Natural killer cell (primary cell): ENCODE results near the gene STRBP. TPM values are rescaled to one million over a fixed set of nuclear protein-coding genes. Genes with fewer than 3 reads are reported as not detected.
"Not testable (repeated sequence)": the region's sequence is repeated elsewhere in the genome, so short reads cannot be mapped to it uniquely, and the experiment has no call there.

Experiments used
- ATAC-seq, 3 donors: fragments of 150-1000 bp in 2 of 3; fragments of 200-7000 bp in 1 of 3; cut with Tn5 transposase; 1 replicate in 1 of 3; 2 replicates in 2 of 3; pipeline ENCODE4 v1.10.0; 2021; ENCODE audit warnings: mild to moderate bottlenecking in 2 of 3, moderate library complexity in 2 of 3
- DNase-seq, 2 donors: peaks; one replicate each; pipeline versions ENCODE4 v3.0.0 to v3.0.0-alpha.2; 2013 to 2021; ENCODE audit warnings: mixed read lengths in 1 of 2
- H3K27ac ChIP-seq: one replicate; pipeline ENCODE4 v1.5.1; 2013; ENCODE audit warnings: mild to moderate bottlenecking, low read length
- H3K27me3 ChIP-seq: one replicate; pipeline ENCODE4 v1.6.1; 2013; ENCODE audit warnings: low read length; ENCODE audit not compliant: control insufficient read depth, insufficient read depth
- H3K36me3 ChIP-seq: one replicate; pipeline ENCODE4 v1.6.1; 2013; ENCODE audit warnings: low read length; ENCODE audit not compliant: control insufficient read depth, insufficient read depth
- H3K4me1 ChIP-seq: one replicate; pipeline ENCODE4 v1.6.1; 2013; ENCODE audit warnings: low read length; ENCODE audit not compliant: control insufficient read depth, insufficient read depth
- H3K4me3 ChIP-seq: one replicate; pipeline ENCODE4 v1.5.1; 2013; ENCODE audit warnings: low read length
- H3K9me3 ChIP-seq: one replicate; pipeline ENCODE4 v1.6.1; 2013; ENCODE audit warnings: low read length; ENCODE audit not compliant: control insufficient read depth, insufficient read depth
- H3K27ac Mint-ChIP-seq, 2 donors: one replicate each; pipeline ENCODE4 v1.8.0; 2022; ENCODE audit warnings: mild to moderate bottlenecking in 2 of 2, mixed read lengths in 2 of 2, moderate library complexity in 1 of 2
- H3K27me3 Mint-ChIP-seq, 2 donors: one replicate each; pipeline ENCODE4 v1.8.0; 2022; ENCODE audit warnings: low read depth in 2 of 2, mixed read lengths in 2 of 2
- H3K36me3 Mint-ChIP-seq: one replicate; pipeline ENCODE4 v1.8.0; 2022; ENCODE audit warnings: mixed read lengths
- H3K4me1 Mint-ChIP-seq, 2 donors: one replicate each; pipeline ENCODE4 v1.8.0; 2022; ENCODE audit warnings: mixed read lengths in 2 of 2
- H3K4me3 Mint-ChIP-seq: one replicate; pipeline ENCODE4 v1.8.0; 2022; ENCODE audit warnings: mild to moderate bottlenecking, moderate library complexity, mixed read lengths
- H3K9me3 Mint-ChIP-seq, 2 donors: one replicate each; pipeline ENCODE4 v1.8.0; 2022; ENCODE audit warnings: mixed read lengths in 2 of 2
- WGBS: methylation state at CpG from one replicate; pipeline ENCODE4 v1.1.7; 2013; ENCODE audit warnings: missing lambda C conversion rate; ENCODE audit not compliant: insufficient coverage; 5-methylcytosine and 5-hydroxymethylcytosine counted together
- intact Hi-C: fragments of 100-400 bp; cut with micrococcal nuclease; formaldehyde crosslinking; loops from one replicate; pipeline ENCODE4 v1.14.2; 2022
- total RNA-seq, 4 donors: library from RNA; stranded (reverse); fragments of 120-200 nt in 1 of 4; gene quantifications; one replicate each; pipeline versions ENCODE4 v1.2.3 to v1.2.4, GENCODE V29; 2013 to 2022
- TF ChIP-seq, protein P1 (sequence below): fragments of 200-600 bp; IDR thresholded peaks from one replicate; pipeline ENCODE4 v1.8.0; 2022; ENCODE audit warnings: antibody characterized with exemption

The STRBP gene
- total RNA-seq, 3 donors from 2014 or later (not counting 1 experiment from before 2014, with no cell fraction given) = 6.0 to 8.3 (median 7.9) TPM

- H3K4me1 Mint-ChIP-seq = no peaks in the 10 kb centered on the region
- H3K9me3 Mint-ChIP-seq = no peaks in the 10 kb centered on the region
- no peaks in the 10 kb centered on the region for H3K36me3 Mint-ChIP-seq
- H3K4me1 ChIP-seq = no peaks in the 10 kb centered on the region
- H3K4me3 Mint-ChIP-seq = no peak overlapping the region
- WGBS = 91% methylated on average over 5 of the region's 5 CpGs
- H3K9me3 ChIP-seq = no peaks in the 10 kb centered on the region
- H3K27me3 ChIP-seq = no peaks in the 10 kb centered on the region
- H3K36me3 ChIP-seq = no peaks in the 10 kb centered on the region
- no peak overlapping the region for H3K27ac ChIP-seq
- H3K27ac Mint-ChIP-seq = no peak overlapping the region
- ATAC-seq = no peak
- intact Hi-C loops = no loop called here
- DNase-seq = no peak
- H3K27me3 Mint-ChIP-seq = peaks cover 7% of the 10 kb centered on the region in 2 donors
- no peak overlapping the region for H3K4me3 ChIP-seq
- TF ChIP-seq, protein P1, sequence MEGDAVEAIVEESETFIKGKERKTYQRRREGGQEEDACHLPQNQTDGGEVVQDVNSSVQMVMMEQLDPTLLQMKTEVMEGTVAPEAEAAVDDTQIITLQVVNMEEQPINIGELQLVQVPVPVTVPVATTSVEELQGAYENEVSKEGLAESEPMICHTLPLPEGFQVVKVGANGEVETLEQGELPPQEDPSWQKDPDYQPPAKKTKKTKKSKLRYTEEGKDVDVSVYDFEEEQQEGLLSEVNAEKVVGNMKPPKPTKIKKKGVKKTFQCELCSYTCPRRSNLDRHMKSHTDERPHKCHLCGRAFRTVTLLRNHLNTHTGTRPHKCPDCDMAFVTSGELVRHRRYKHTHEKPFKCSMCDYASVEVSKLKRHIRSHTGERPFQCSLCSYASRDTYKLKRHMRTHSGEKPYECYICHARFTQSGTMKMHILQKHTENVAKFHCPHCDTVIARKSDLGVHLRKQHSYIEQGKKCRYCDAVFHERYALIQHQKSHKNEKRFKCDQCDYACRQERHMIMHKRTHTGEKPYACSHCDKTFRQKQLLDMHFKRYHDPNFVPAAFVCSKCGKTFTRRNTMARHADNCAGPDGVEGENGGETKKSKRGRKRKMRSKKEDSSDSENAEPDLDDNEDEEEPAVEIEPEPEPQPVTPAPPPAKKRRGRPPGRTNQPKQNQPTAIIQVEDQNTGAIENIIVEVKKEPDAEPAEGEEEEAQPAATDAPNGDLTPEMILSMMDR = no peak
Observed at GRCh38 chr9:123283048-123283408, 14.6 kb upstream of the STRBP start.

- Mint-ChIP-seq H3K4me3 (no peak overlapping the region), H3K9me3 (no peaks in the 10 kb centered on the region), H3K36me3 (no peaks in the 10 kb centered on the region), H3K4me1 (no peaks in the 10 kb centered on the region), H3K27me3 (peaks cover 7% of the 10 kb centered on the region in 2 donors), H3K27ac (no peak overlapping the region)
- TF ChIP-seq, protein P1 = no peak
- WGBS = 61% methylated on average over 8 of the region's 10 CpGs
- Histone ChIP-seq H3K27me3 (no peaks in the 10 kb centered on the region), H3K36me3 (no peaks in the 10 kb centered on the region), H3K4me1 (no peaks in the 10 kb centered on the region), H3K4me3 (no peak overlapping the region), H3K9me3 (no peaks in the 10 kb centered on the region), H3K27ac (no peak overlapping the region)
- intact Hi-C loops = no loop called here
- DNase-seq (no peak), ATAC-seq (no peak)
Observed at GRCh38 chr9:123282362-123283047, 14.1 kb upstream of the STRBP start.

DNA sequence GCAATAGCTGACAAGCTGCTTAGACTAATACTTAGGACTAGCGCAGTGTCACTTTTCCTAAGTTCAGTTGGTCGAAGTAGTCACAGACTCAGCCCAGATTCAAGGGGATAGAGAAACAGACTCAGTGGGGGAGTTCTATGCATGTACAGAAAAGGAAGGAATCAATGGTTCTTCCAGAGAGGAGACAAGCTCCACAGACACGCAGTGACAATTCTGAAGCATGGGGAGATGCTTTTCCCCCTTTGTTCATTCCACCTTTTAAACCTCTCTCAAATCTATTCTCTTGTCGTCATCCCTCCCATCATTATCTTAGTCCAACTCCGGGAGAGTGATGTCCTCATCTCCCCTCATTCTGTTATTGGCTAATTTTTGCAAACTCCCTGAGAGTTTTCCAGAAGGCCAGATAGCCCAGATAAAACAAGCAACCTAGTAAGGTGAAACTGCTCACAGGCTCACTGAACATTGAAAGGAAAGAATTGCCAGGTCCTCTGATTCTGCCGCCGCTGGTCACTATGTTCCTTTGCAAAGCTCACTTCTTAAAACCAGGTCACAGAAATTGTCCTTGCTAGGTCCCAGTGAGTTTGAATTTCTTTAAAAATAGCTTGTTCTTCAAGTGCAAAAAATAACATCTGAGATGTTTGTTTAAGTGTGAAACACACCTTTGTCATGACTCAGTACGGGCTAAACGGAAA lies 13.4 kb upstream of the STRBP start:
- no peaks in the 10 kb centered on the region for H3K27me3 ChIP-seq
- H3K4me3 ChIP-seq = no peak overlapping the region
- no peaks in the 10 kb centered on the region for H3K36me3 ChIP-seq
- 71% methylated on average over 8 of the region's 9 CpGs for WGBS
- Mint-ChIP-seq H3K27me3 (peaks cover 8 to 9% of the 10 kb centered on the region in 2 donors), H3K36me3 (no peaks in the 10 kb centered on the region), H3K4me3 (no peak overlapping the region), H3K27ac (no peak overlapping the region), H3K9me3 (no peaks in the 10 kb centered on the region), H3K4me1 (no peaks in the 10 kb centered on the region)
- no peaks in the 10 kb centered on the region for H3K4me1 ChIP-seq
- no peaks in the 10 kb centered on the region for H3K9me3 ChIP-seq
- ATAC-seq (no peak), DNase-seq (no peak)
- TF ChIP-seq, protein P1 = no peak
- H3K27ac ChIP-seq = no peak overlapping the region
- intact Hi-C loops = no loop called here

- WGBS = 69% methylated on average over 2 of the region's 4 CpGs
- H3K4me1 Mint-ChIP-seq, H3K27ac ChIP-seq, H3K36me3 Mint-ChIP-seq, DNase-seq, H3K27me3 ChIP-seq, H3K9me3 Mint-ChIP-seq, H3K4me3 ChIP-seq, intact Hi-C loops, H3K36me3 ChIP-seq, H3K4me3 Mint-ChIP-seq, H3K4me1 ChIP-seq, H3K9me3 ChIP-seq, H3K27ac Mint-ChIP-seq, ATAC-seq: not testable (repeated sequence)
- H3K27me3 Mint-ChIP-seq = peaks cover 17 to 21% of the 10 kb centered on the region in 2 donors
Observed at GRCh38 chr9:123278879-123279493, 10.6 kb upstream of the STRBP start.
